H9 (cell line): ENCODE results near the gene MAGI1. TPM values are rescaled to one million over a fixed set of nuclear protein-coding genes. Genes with fewer than 3 reads are reported as not detected.

ENCODE experiments used
- DNase-seq: peaks from one replicate; pipeline ENCODE4 v3.0.0-alpha.2; 2017
- H2AFZ ChIP-seq: one replicate; pipeline ENCODE4 v1.6.1; 2013; ENCODE audit warnings: mild to moderate bottlenecking, low read length, control low read depth, moderate library complexity
- H2AK5ac ChIP-seq: 2 replicates; pipeline ENCODE4 v1.6.1; 2013; ENCODE audit warnings: low read length, control low read depth, mixed read lengths; ENCODE audit not compliant: insufficient read length
- H2BK120ac ChIP-seq: one replicate; pipeline ENCODE4 v1.6.1; 2013; ENCODE audit warnings: low read depth, mild to moderate bottlenecking, low read length, control low read depth, inconsistent platforms; ENCODE audit not compliant: poor library complexity, severe bottlenecking
- H2BK12ac ChIP-seq: 2 replicates; pipeline ENCODE4 v1.6.1; 2013; ENCODE audit warnings: low read length, control low read depth, mixed read lengths, low read depth; ENCODE audit not compliant: insufficient read length
- H2BK15ac ChIP-seq: 2 replicates; pipeline ENCODE4 v1.6.1; 2013; ENCODE audit warnings: low read depth, low read length, control low read depth
- H2BK20ac ChIP-seq: one replicate; pipeline ENCODE4 v1.6.1; 2013; ENCODE audit warnings: low read depth, mild to moderate bottlenecking, low read length, control low read depth, inconsistent platforms; ENCODE audit not compliant: poor library complexity, severe bottlenecking
- H2BK5ac ChIP-seq: 2 replicates; pipeline ENCODE4 v1.6.1; 2013; ENCODE audit warnings: low read length, control low read depth, mixed read lengths; ENCODE audit not compliant: insufficient read length
- H3K14ac ChIP-seq: 2 replicates; pipeline ENCODE4 v1.6.1; 2013; ENCODE audit warnings: low read length, control low read depth; ENCODE audit not compliant: insufficient read depth
- H3K18ac ChIP-seq: 2 replicates; pipeline ENCODE4 v1.6.1; 2013; ENCODE audit warnings: low read depth, mild to moderate bottlenecking, mixed read lengths, low read length, control low read depth; ENCODE audit not compliant: insufficient read length
- H3K23ac ChIP-seq: 2 replicates; pipeline ENCODE4 v1.6.1; 2013; ENCODE audit warnings: low read length, control low read depth, mixed read lengths, low read depth; ENCODE audit not compliant: insufficient read length
- H3K23me2 ChIP-seq: 2 replicates; pipeline ENCODE4 v1.6.1; 2013; ENCODE audit warnings: low read depth, mild to moderate bottlenecking, mixed read lengths, low read length, control low read depth; ENCODE audit not compliant: insufficient read length, poor library complexity, severe bottlenecking
- H3K27ac ChIP-seq: 2 replicates; pipeline ENCODE4 v1.5.1; 2013; ENCODE audit warnings: low read length, control low read depth, mixed read lengths, low read depth; ENCODE audit not compliant: insufficient read length
- H3K27me3 ChIP-seq: 2 replicates; pipeline ENCODE4 v1.6.1; 2013; ENCODE audit warnings: low read length, control low read depth, inconsistent platforms; ENCODE audit not compliant: insufficient read depth
- H3K4ac ChIP-seq: 2 replicates; pipeline ENCODE4 v1.6.1; 2013; ENCODE audit warnings: low read depth, mild to moderate bottlenecking, control low read depth, inconsistent platforms, low read length, moderate library complexity
- H3K4me1 ChIP-seq: 2 replicates; pipeline ENCODE4 v1.6.1; 2013; ENCODE audit warnings: low read length, control low read depth, inconsistent platforms; ENCODE audit not compliant: insufficient read depth
- H3K4me2 ChIP-seq: 2 replicates; pipeline ENCODE4 v1.6.1; 2013; ENCODE audit warnings: low read length, control low read depth, mixed read lengths; ENCODE audit not compliant: insufficient read length, insufficient read depth
- H3K56ac ChIP-seq: 2 replicates; pipeline ENCODE4 v1.6.1; 2013; ENCODE audit warnings: low read depth, mild to moderate bottlenecking, mixed read lengths, low read length, control low read depth; ENCODE audit not compliant: insufficient read length
- H3K79me1 ChIP-seq: 2 replicates; pipeline ENCODE4 v1.6.1; 2013; ENCODE audit warnings: low read depth, mild to moderate bottlenecking, moderate library complexity, low read length, control low read depth, inconsistent platforms; ENCODE audit not compliant: insufficient read depth, poor library complexity, severe bottlenecking
- H3K79me2 ChIP-seq: 2 replicates; pipeline ENCODE4 v1.6.1; 2013; ENCODE audit warnings: low read length, control low read depth, inconsistent platforms; ENCODE audit not compliant: insufficient read depth
- H3K9ac ChIP-seq: 2 replicates; pipeline ENCODE4 v1.6.1; 2013; ENCODE audit warnings: low read length, control low read depth, mixed read lengths; ENCODE audit not compliant: insufficient read length; ENCODE audit errors: extremely low read depth
- H3K9me3 ChIP-seq: one replicate; pipeline ENCODE4 v1.6.1; 2013; ENCODE audit warnings: low read depth, low read length, inconsistent platforms; ENCODE audit not compliant: control insufficient read depth
- H3T11ph ChIP-seq: one replicate; pipeline ENCODE4 v1.6.1; 2013; ENCODE audit warnings: mild to moderate bottlenecking, low read length, control low read depth, inconsistent platforms
- H4K20me1 ChIP-seq: one replicate; pipeline ENCODE4 v1.6.1; 2013; ENCODE audit not compliant: control insufficient read depth, insufficient read length, insufficient read depth
- H4K5ac ChIP-seq: 2 replicates; pipeline ENCODE4 v1.6.1; 2013; ENCODE audit warnings: low read depth, mild to moderate bottlenecking, mixed read lengths, low read length, control low read depth; ENCODE audit not compliant: insufficient read length
- H4K8ac ChIP-seq: replicated peaks from 2 replicates; pipeline ENCODE4 v1.6.1; 2013; ENCODE audit warnings: low read length, control low read depth, mixed read lengths, low read depth; ENCODE audit not compliant: insufficient read length
- H4K91ac ChIP-seq: 2 replicates; pipeline ENCODE4 v1.6.1; 2013; ENCODE audit warnings: low read depth, mild to moderate bottlenecking, moderate library complexity, mixed read lengths, low read length, control low read depth; ENCODE audit not compliant: insufficient read length
- H3K27ac Mint-ChIP-seq, 3 experiments: 2 replicates in 2 of 3; 3 replicates in 1 of 3; pipeline ENCODE4 v1.8.0; 2020 to 2021; ENCODE audit warnings: mixed read lengths in 3 of 3, mild to moderate bottlenecking in 1 of 3, moderate library complexity in 1 of 3
- H3K27me3 Mint-ChIP-seq: 2 replicates; pipeline ENCODE4 v1.8.0; 2021; ENCODE audit warnings: low read depth, mild to moderate bottlenecking, moderate library complexity, mixed read lengths
- H3K36me3 Mint-ChIP-seq, 3 experiments: 2 replicates in 2 of 3; 3 replicates in 1 of 3; pipeline ENCODE4 v1.8.0; 2020 to 2021; ENCODE audit warnings: low read depth in 3 of 3, mixed read lengths in 3 of 3; ENCODE audit not compliant: insufficient read depth in 1 of 3
- H3K4me1 Mint-ChIP-seq, 2 experiments: 2 replicates each; pipeline ENCODE4 v1.8.0; 2020; ENCODE audit warnings: mixed read lengths in 2 of 2
- H3K4me3 Mint-ChIP-seq, 2 experiments: 2 replicates in 1 of 2; 3 replicates in 1 of 2; pipeline ENCODE4 v1.8.0; 2020 to 2021; ENCODE audit warnings: mild to moderate bottlenecking in 2 of 2, mixed read lengths in 2 of 2, moderate library complexity in 1 of 2
- H3K9me3 Mint-ChIP-seq, 2 experiments: 2 replicates in 1 of 2; 3 replicates in 1 of 2; pipeline ENCODE4 v1.8.0; 2020; ENCODE audit warnings: mild to moderate bottlenecking in 2 of 2, mixed read lengths in 2 of 2, moderate library complexity in 1 of 2
- CTCF ChIP-seq: fragments of 200-600 bp; sonication (generic); conservative IDR thresholded peaks from 3 replicates; pipeline ENCODE4 v1.8.0; 2021; ENCODE audit warnings: antibody characterized with exemption, mild to moderate bottlenecking
- WGBS: extraction: QIAGEN DNeasy Blood & Tissue Kit; methylation state at CpG from one replicate; pipeline ENCODE4 v1.1.7; 2013; ENCODE audit warnings: missing lambda C conversion rate, low lambda C conversion rate, mixed read lengths; ENCODE audit not compliant: insufficient read length; ENCODE audit errors: extremely low coverage; 5-methylcytosine and 5-hydroxymethylcytosine counted together
- total RNA-seq: library from RNA; stranded (reverse); gene quantifications from 2 replicates; pipeline ENCODE4 v1.2.1, GENCODE V29; 2021

Gene MAGI1
- total RNA-seq, 1 experiment from 2014 or later = 65.7 TPM

GRCh38 chr3:65362688-65363087 lies 676.0 kb downstream of the MAGI1 start:
- H2BK120ac ChIP-seq = no peak overlapping the region
- no peaks in the 10 kb centered on the region for H3K4me1 ChIP-seq
- no peak overlapping the region for H2BK15ac ChIP-seq
- H2BK20ac ChIP-seq = no peak overlapping the region
- H2AK5ac ChIP-seq = no peak overlapping the region
- no peaks in the 10 kb centered on the region for H3K79me1 ChIP-seq
- no CpG with 5 or more reads among the region's 1 CpG for WGBS
- no peak overlapping the region for H2BK12ac ChIP-seq
- H3K27ac Mint-ChIP-seq = no peak overlapping the region
- TF ChIP-seq CTCF = no peak
- H3K4me3 Mint-ChIP-seq = no peak overlapping the region
- H3K4me2 ChIP-seq = no peak overlapping the region
- no peak overlapping the region for H2BK5ac ChIP-seq
- H3K18ac ChIP-seq = no peak overlapping the region
- no peak overlapping the region for H3T11ph ChIP-seq
- H3K27ac ChIP-seq = no peak overlapping the region
- no peaks in the 10 kb centered on the region for H3K27me3 Mint-ChIP-seq
- peaks cover 0 to 7% of the 10 kb centered on the region in 2 experiments; a peak in 2 of 4 replicates for H3K4me1 Mint-ChIP-seq
- H3K9ac ChIP-seq = no peak overlapping the region
- H3K14ac ChIP-seq = no peak overlapping the region
- no peaks in the 10 kb centered on the region; the same call in 1 of the 2 replicates for H3K27me3 ChIP-seq
- H3K36me3 Mint-ChIP-seq = peaks cover 20 to 56% (median 54%) of the 10 kb centered on the region in 3 experiments
- no peak overlapping the region for H2AFZ ChIP-seq
- H4K20me1 ChIP-seq = no peaks in the 10 kb centered on the region
- no peaks in the 10 kb centered on the region for H3K9me3 ChIP-seq
- H3K23ac ChIP-seq = no peak overlapping the region
- H4K91ac ChIP-seq = no peak overlapping the region
- DNase-seq = no peak
- H3K23me2 ChIP-seq = no peaks in the 10 kb centered on the region
- no peaks in the 10 kb centered on the region for H3K79me2 ChIP-seq
- H3K56ac ChIP-seq = no peak overlapping the region
- no peak overlapping the region for H4K8ac ChIP-seq
- H3K4ac ChIP-seq = no peak overlapping the region
- no peaks in the 10 kb centered on the region for H3K9me3 Mint-ChIP-seq
- no peak overlapping the region for H4K5ac ChIP-seq
